ENCODE measurements around the gene PGM2L1. TPM values are rescaled to one million over a fixed set of nuclear protein-coding genes. Genes with fewer than 3 reads are reported as not detected.

PGM2L1 gene
- total and polyA plus RNA-seq, 2 of the 13 experiments (the other 11 are each of a cell fraction or from before 2014, with no cell fraction given), result 0.57 to 1.2 TPM

DNA sequence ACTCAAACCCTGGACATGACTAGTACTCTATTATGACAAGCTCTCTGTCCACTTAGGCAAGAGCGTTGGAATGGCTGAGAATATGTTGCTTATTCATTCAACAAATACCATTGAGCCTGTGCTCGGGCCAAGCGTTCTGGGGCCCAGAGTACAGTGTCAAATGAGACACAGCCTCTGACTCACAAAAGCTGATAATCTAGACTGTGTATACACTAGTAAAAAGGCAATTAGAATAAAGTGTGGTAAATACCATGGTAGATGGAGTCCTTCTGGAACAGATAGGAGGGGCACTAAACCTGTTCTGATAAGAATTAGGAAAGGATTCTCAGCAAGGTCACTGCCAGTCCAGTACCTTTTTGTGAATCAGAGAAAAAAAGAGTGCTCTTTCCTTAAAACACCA lies 44.4 kb upstream of the PGM2L1 start (continued):
- TF ChIP-seq USF2 (IDR thresholded peaks at IDR 0.05; ENCODE audit: low read depth, low read length), result no peak
- TF ChIP-seq USF2 (CRISPR knock-in tag; IDR thresholded peaks at IDR 0.05; ENCODE audit: borderline replicate concordance), result no peak
- no peak for TF ChIP-seq NAIF1 (CRISPR knock-in tag; IDR thresholded peaks at IDR 0.05; ENCODE audit: borderline replicate concordance)
- no peak for TF ChIP-seq ATF3 (CRISPR knock-in tag; IDR thresholded peaks at IDR 0.05)
- no peak for TF ChIP-seq ZNF646 (CRISPR knock-in tag; IDR thresholded peaks at IDR 0.05)
- TF ChIP-seq ZFP82 (CRISPR knock-in tag; IDR thresholded peaks at IDR 0.05; ENCODE audit: borderline replicate concordance), result no peak
- no peak for TF ChIP-seq KAT8 (CRISPR knock-in tag; IDR thresholded peaks at IDR 0.05)
- no peak for TF ChIP-seq PAWR (CRISPR knock-in tag; IDR thresholded peaks at IDR 0.05; ENCODE audit: borderline replicate concordance)
- no peak for TF ChIP-seq ZNF260 (CRISPR knock-in tag; IDR thresholded peaks at IDR 0.05; ENCODE audit: borderline replicate concordance, low read depth)
